Stimulated activated CD4-positive, alpha-beta T cell treated with anti-CD3 and anti-CD28 coated beads, Interleukin-2, amount 100 ng/mL, for 4 hours (primary cell): Measurements from ENCODE around the gene LRRC37A2.
"Not testable (repeated sequence)": the region's sequence is repeated elsewhere in the genome, so short reads cannot be mapped to it uniquely, and the experiment has no call there.

ENCODE experiments used
- DNase-seq: peaks from one replicate; pipeline ENCODE4 v3.0.0-alpha.2; 2020; ENCODE audit warnings: low read depth

Gene LRRC37A2

DNA sequence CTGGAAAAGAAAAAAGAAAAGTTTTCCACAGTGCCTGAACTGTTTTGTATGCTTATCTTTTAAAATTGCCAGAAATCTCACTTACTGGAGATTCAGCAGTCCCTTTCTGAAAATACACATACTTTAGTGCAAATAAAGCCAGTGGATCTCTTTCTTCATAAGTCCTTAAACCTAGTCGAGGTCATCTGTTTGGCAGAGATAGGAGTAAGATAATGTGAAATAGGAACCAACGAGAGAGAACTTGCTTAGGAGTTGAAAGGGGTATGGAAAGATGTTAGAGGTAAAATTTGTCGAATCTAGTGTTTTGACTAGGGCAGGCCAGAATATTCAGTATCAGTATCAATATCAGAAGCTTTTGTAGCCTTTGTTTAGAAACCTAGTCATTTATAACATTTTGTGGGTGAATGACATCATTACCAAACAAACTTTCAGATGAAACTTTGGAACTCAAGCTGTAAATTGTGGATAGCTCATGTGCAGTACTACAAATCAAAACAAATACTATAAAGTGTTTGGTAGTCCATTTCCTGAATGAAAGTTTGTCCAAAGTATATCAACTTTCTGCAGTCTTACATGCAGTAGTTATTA is 86.2 kb downstream of the LRRC37A2 start:
- not testable (repeated sequence) for DNase-seq

DNA sequence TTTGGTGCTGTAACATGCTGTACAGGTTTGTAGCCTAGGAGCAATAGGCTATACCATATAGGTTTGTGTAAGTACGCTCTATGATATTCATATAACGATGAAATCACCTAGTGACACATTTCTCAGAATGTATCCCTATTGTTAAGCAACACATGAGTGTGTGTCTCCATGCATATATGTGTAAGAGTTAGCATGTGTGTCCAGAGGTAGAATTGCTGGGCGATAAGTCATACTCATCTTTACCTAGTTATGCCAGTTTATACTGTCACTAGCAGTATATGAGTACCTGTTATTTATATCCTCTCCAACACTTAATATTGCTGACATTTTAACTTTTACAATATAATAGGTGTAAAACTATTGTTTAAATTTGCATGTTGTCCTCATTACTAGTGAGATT is 88.5 kb downstream of the LRRC37A2 start:
- not testable (repeated sequence) for DNase-seq

GRCh38 chr17:46603125-46603524 is 90.9 kb downstream of the LRRC37A2 start:
- not testable (repeated sequence) for DNase-seq
